ENCODE data around the gene ORAI3.

DNA sequence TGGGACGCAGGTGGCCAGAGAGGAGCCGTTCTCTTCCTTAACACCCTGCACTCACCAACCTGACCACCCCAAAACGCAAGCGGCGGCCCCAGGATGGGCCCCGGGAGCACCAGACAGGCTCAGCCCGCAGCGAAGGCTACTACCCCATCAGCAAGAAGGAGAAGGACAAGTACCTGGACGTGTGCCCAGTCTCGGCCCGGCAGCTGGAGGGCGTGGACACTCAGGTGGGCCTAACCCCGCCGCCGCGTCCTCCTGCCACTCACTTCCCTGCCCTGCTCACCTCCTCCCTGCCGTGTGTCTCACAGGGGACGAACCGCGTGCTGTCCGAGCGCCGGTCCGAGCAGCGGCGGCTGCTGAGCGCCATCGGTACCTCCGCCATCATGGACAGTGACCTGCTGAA lies 31.6 kb downstream of the ORAI3 start:
- TF ChIP-seq POLR2A (IDR thresholded peaks at IDR 0.05; ENCODE audit: low read length) = no peak
- TF ChIP-seq GATA1 (IDR thresholded peaks at IDR 0.05; ENCODE audit: low read depth, low read length) = no peak
